Measurements from ENCODE around the gene CRADD. TPM values are rescaled to one million over a fixed set of nuclear protein-coding genes. Genes with fewer than 3 reads are reported as not detected.

Gene CRADD
- total RNA-seq, 1 experiment from 2014 or later, result 7.6 TPM

- H3K36me3 Mint-ChIP-seq (ENCODE audit: insufficient read depth in 1 of 3, low read depth in 3 of 3), result no peaks in the 10 kb centered on the region
- no peak for DNase-seq
- Histone ChIP-seq H3K14ac (ENCODE audit: insufficient read depth, low read length) (no peak overlapping the region), H3K23ac (ENCODE audit: insufficient read length, low read depth, low read length) (no peak overlapping the region), H2BK5ac (ENCODE audit: insufficient read length, low read length) (no peak overlapping the region), H3K4me2 (ENCODE audit: insufficient read depth, insufficient read length, low read length) (no peak overlapping the region), H3K4ac (ENCODE audit: low read depth, low read length) (no peak overlapping the region), H3K56ac (ENCODE audit: insufficient read length, low read depth, low read length) (no peak overlapping the region), H2BK20ac (ENCODE audit: low read depth, low read length, poor library complexity, severe bottlenecking) (no peak overlapping the region), H2BK120ac (ENCODE audit: low read depth, low read length, poor library complexity, severe bottlenecking) (no peak overlapping the region), H3K9ac (ENCODE audit: extremely low read depth, insufficient read length, low read length) (no peak overlapping the region), H4K5ac (ENCODE audit: insufficient read length, low read depth, low read length) (no peak overlapping the region), H3K27me3 (ENCODE audit: insufficient read depth, low read length) (no peaks in the 10 kb centered on the region), H4K8ac (replicated peaks; ENCODE audit: insufficient read length, low read depth, low read length) (no peak overlapping the region), H3K4me1 (ENCODE audit: insufficient read depth, low read length) (no peaks in the 10 kb centered on the region; the same call in 1 of the 2 replicates), H2AK5ac (ENCODE audit: insufficient read length, low read length) (no peak overlapping the region), H3T11ph (ENCODE audit: low read length) (no peak overlapping the region), H4K91ac (ENCODE audit: insufficient read length, low read depth, low read length) (no peak overlapping the region), H3K79me1 (ENCODE audit: insufficient read depth, low read depth, low read length, poor library complexity, severe bottlenecking) (no peaks in the 10 kb centered on the region), H3K79me2 (ENCODE audit: insufficient read depth, low read length) (no peaks in the 10 kb centered on the region), H2BK12ac (ENCODE audit: insufficient read length, low read depth, low read length) (no peak overlapping the region), H3K27ac (ENCODE audit: insufficient read length, low read depth, low read length) (no peak overlapping the region), H3K9me3 (ENCODE audit: control insufficient read depth, low read depth, low read length) (no peaks in the 10 kb centered on the region), H4K20me1 (ENCODE audit: control insufficient read depth, insufficient read depth, insufficient read length) (no peaks in the 10 kb centered on the region), H3K23me2 (ENCODE audit: insufficient read length, low read depth, low read length, poor library complexity, severe bottlenecking) (no peaks in the 10 kb centered on the region), H2AFZ (ENCODE audit: low read length) (no peak overlapping the region), H3K18ac (ENCODE audit: insufficient read length, low read depth, low read length) (no peak overlapping the region), H2BK15ac (ENCODE audit: low read depth, low read length) (no peak overlapping the region)
- no CpG with 5 or more reads among the region's 6 CpGs for WGBS (ENCODE audit: extremely low coverage, insufficient read length, low lambda C conversion rate)
- no peaks in the 10 kb centered on the region for H3K9me3 Mint-ChIP-seq
- H3K27ac Mint-ChIP-seq, result peak overlapping the region in 1 of 3 experiments; percentile 90; a peak in 2 of 7 replicates
- H3K4me1 Mint-ChIP-seq, result peaks cover 8 to 10% of the 10 kb centered on the region in 2 experiments
- H3K4me3 Mint-ChIP-seq, result no peak overlapping the region
- H3K27me3 Mint-ChIP-seq (ENCODE audit: low read depth), result no peaks in the 10 kb centered on the region
- TF ChIP-seq, protein P1, sequence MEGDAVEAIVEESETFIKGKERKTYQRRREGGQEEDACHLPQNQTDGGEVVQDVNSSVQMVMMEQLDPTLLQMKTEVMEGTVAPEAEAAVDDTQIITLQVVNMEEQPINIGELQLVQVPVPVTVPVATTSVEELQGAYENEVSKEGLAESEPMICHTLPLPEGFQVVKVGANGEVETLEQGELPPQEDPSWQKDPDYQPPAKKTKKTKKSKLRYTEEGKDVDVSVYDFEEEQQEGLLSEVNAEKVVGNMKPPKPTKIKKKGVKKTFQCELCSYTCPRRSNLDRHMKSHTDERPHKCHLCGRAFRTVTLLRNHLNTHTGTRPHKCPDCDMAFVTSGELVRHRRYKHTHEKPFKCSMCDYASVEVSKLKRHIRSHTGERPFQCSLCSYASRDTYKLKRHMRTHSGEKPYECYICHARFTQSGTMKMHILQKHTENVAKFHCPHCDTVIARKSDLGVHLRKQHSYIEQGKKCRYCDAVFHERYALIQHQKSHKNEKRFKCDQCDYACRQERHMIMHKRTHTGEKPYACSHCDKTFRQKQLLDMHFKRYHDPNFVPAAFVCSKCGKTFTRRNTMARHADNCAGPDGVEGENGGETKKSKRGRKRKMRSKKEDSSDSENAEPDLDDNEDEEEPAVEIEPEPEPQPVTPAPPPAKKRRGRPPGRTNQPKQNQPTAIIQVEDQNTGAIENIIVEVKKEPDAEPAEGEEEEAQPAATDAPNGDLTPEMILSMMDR (conservative IDR thresholded peaks at IDR 0.05), result no peak
These were observed 156.8 kb downstream of the CRADD start for GRCh38 chr12:93833946-93834345.

Data from H9 (cell line).